ENCODE results near the gene KRTAP5-1.

The KRTAP5-1 gene

GRCh38 chr11:1542267-1542666 lies 42.8 kb downstream of the KRTAP5-1 start:
- DNase-seq = no peak

GRCh38 chr11:1541474-1542204 lies 43.4 kb downstream of the KRTAP5-1 start:
- DNase-seq = no peak

- no peak for DNase-seq
Measured at GRCh38 chr11:1540074-1540473, 45.0 kb downstream of the KRTAP5-1 start.

GRCh38 chr11:1538153-1538552 lies 46.9 kb downstream of the KRTAP5-1 start:
- no peak for DNase-seq

- DNase-seq = no peak
Measured at GRCh38 chr11:1536065-1536843, 48.8 kb downstream of the KRTAP5-1 start.

GRCh38 chr11:1534682-1535081 lies 50.4 kb downstream of the KRTAP5-1 start:
- DNase-seq = no peak
